Measurements from ENCODE around the gene SFT2D3. TPM values are rescaled to one million over a fixed set of nuclear protein-coding genes. Genes with fewer than 3 reads are reported as not detected.

The SFT2D3 gene
- total and polyA plus RNA-seq, 2 of the 13 experiments (the other 11 are each of a cell fraction or from before 2014, with no cell fraction given), result 8.3 to 9.4 TPM

DNA sequence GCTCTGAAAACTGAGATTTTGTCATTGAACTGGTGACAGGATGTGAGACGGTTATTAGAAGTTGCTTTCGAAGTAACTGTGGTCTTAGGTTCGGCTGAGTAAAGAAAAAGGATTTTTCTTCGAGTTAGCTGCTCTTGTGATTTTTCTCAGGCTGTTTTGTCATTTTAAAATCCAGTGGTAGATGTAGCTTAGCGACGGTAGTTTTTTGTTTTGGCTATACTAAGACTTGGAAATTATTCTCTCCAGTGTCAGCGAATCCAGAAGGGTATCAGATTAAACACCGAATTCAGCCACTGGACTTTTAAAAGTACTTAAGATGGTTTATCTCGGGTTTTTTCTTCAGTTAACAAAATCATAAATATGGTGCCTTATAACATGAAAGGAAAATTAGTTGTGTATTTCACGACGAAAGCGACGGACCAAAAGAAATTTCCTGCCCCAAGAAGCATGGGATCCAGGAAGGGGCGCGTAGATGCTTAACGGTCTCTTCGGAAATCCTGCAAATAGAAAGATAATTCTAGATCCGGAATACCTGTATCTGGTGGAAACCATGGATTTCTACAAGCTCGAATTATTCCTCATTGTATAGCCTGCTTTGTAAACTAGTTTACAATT lies 1.2 kb downstream of the SFT2D3 start (continued):
- TF ChIP-seq, protein P1, sequence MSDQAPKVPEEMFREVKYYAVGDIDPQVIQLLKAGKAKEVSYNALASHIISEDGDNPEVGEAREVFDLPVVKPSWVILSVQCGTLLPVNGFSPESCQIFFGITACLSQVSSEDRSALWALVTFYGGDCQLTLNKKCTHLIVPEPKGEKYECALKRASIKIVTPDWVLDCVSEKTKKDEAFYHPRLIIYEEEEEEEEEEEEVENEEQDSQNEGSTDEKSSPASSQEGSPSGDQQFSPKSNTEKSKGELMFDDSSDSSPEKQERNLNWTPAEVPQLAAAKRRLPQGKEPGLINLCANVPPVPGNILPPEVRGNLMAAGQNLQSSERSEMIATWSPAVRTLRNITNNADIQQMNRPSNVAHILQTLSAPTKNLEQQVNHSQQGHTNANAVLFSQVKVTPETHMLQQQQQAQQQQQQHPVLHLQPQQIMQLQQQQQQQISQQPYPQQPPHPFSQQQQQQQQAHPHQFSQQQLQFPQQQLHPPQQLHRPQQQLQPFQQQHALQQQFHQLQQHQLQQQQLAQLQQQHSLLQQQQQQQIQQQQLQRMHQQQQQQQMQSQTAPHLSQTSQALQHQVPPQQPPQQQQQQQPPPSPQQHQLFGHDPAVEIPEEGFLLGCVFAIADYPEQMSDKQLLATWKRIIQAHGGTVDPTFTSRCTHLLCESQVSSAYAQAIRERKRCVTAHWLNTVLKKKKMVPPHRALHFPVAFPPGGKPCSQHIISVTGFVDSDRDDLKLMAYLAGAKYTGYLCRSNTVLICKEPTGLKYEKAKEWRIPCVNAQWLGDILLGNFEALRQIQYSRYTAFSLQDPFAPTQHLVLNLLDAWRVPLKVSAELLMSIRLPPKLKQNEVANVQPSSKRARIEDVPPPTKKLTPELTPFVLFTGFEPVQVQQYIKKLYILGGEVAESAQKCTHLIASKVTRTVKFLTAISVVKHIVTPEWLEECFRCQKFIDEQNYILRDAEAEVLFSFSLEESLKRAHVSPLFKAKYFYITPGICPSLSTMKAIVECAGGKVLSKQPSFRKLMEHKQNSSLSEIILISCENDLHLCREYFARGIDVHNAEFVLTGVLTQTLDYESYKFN (CRISPR knock-in tag; conservative IDR thresholded peaks at IDR 0.05), result peak; percentile 31; the same call in 1 of the 2 replicates
- TF ChIP-seq TBX2 (CRISPR knock-in tag; IDR thresholded peaks at IDR 0.05; ENCODE audit: borderline replicate concordance) (0 out of 2 replicates have a peak, but pooled peaks have one; percentile 4), ZNF720 (CRISPR knock-in tag; IDR thresholded peaks at IDR 0.05) (no peak), ZNF205 (CRISPR knock-in tag; IDR thresholded peaks at IDR 0.05) (peak; percentile 6; the same call in 1 of the 2 replicates), ZFP82 (CRISPR knock-in tag; IDR thresholded peaks at IDR 0.05; ENCODE audit: borderline replicate concordance) (0 out of 2 replicates have a peak, but pooled peaks have one; percentile 54), ZNF138 (CRISPR knock-in tag; IDR thresholded peaks at IDR 0.05; ENCODE audit: low read depth) (no peak), ZNF264 (CRISPR knock-in tag; IDR thresholded peaks at IDR 0.05) (no peak; the same call in 1 of the 2 replicates), ZNF816 (CRISPR knock-in tag; IDR thresholded peaks at IDR 0.05; ENCODE audit: borderline replicate concordance) (peak; percentile 71; the same call in 1 of the 2 replicates), ZBTB42 (CRISPR knock-in tag; IDR thresholded peaks at IDR 0.05) (0 out of 2 replicates have a peak, but pooled peaks have one; percentile 7), FLYWCH1 (CRISPR knock-in tag; IDR thresholded peaks at IDR 0.05) (peak; percentile 52; the same call in 1 of the 2 replicates), XRCC5 (optimal IDR thresholded peaks at IDR 0.05; ENCODE audit: low read length) (peak; percentile 2)
- TF ChIP-seq, protein P2, sequence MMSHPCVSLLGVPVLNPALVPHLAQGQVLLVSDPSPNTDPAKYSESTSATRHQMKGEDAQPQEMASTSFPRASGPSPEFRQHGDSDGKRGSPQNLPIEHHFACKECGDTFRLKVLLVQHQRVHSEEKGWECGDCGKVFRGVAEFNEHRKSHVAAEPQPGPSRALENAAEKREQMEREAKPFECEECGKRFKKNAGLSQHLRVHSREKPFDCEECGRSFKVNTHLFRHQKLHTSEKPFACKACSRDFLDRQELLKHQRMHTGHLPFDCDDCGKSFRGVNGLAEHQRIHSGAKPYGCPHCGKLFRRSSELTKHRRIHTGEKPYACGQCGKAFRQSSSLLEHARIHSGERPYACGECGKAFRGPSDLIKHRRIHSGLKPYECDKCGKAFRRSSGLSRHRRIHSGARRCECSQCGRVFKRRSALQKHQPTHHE (CRISPR knock-in tag; IDR thresholded peaks at IDR 0.05; ENCODE audit: borderline replicate concordance), result no peak
- TF ChIP-seq, protein P3, sequence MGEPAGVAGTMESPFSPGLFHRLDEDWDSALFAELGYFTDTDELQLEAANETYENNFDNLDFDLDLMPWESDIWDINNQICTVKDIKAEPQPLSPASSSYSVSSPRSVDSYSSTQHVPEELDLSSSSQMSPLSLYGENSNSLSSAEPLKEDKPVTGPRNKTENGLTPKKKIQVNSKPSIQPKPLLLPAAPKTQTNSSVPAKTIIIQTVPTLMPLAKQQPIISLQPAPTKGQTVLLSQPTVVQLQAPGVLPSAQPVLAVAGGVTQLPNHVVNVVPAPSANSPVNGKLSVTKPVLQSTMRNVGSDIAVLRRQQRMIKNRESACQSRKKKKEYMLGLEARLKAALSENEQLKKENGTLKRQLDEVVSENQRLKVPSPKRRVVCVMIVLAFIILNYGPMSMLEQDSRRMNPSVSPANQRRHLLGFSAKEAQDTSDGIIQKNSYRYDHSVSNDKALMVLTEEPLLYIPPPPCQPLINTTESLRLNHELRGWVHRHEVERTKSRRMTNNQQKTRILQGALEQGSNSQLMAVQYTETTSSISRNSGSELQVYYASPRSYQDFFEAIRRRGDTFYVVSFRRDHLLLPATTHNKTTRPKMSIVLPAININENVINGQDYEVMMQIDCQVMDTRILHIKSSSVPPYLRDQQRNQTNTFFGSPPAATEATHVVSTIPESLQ (CRISPR knock-in tag; conservative IDR thresholded peaks at IDR 0.05), result no peak
- TF ChIP-seq, protein P4, sequence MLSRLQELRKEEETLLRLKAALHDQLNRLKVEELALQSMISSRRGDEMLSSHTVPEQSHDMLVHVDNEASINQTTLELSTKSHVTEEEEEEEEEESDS (CRISPR knock-in tag; IDR thresholded peaks at IDR 0.05; ENCODE audit: borderline replicate concordance), result 0 out of 2 replicates have a peak, but pooled peaks have one; percentile 46
- TF ChIP-seq, protein P5, sequence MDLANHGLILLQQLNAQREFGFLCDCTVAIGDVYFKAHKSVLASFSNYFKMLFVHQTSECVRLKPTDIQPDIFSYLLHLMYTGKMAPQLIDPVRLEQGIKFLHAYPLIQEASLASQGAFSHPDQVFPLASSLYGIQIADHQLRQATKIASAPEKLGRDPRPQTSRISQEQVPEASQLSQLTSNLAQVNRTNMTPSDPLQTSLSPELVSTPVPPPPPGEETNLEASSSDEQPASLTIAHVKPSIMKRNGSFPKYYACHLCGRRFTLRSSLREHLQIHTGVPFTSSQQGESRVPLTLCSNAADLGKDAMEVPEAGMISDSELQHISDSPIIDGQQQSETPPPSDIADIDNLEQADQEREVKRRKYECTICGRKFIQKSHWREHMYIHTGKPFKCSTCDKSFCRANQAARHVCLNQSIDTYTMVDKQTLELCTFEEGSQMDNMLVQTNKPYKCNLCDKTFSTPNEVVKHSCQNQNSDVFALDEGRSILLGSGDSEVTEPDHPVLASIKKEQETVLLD (CRISPR knock-in tag; IDR thresholded peaks at IDR 0.05; ENCODE audit: low read depth), result no peak

Data from HepG2 (cell line).